Measurements from ENCODE around the gene NSD1.

- TF ChIP-seq CTCF (IDR thresholded peaks at IDR 0.05) (no peak), POLR2A (IDR thresholded peaks at IDR 0.05) (no peak)
Measured at GRCh38 chr5:177325868-177326381, 192.4 kb downstream of the NSD1 start.

Data from gastroesophageal sphincter (tissue), 3 donors.